Gastrocnemius medialis (tissue), 4 donors: ENCODE results near the gene PDE1C. TPM values are rescaled to one million over a fixed set of nuclear protein-coding genes. Genes with fewer than 3 reads are reported as not detected.
A peak's percentile ranks its signal among the peaks of the same experiment; 100 is the strongest.

Source experiments
- ATAC-seq, 2 donors: fragments of 150-250 bp; one replicate each; pipeline ENCODE4 v1.9.1; 2016
- DNase-seq, 2 donors: peaks; one replicate each; pipeline ENCODE4 v3.0.0-alpha.2; 2019
- H3K27ac ChIP-seq, 4 donors: fragments of 200-600 bp; sonication (generic); 1 replicate in 1 of 4; 2 replicates in 3 of 4; pipeline ENCODE4 v1.5.1; 2016 to 2018; ENCODE audit warnings: mild to moderate bottlenecking in 2 of 4, moderate library complexity in 1 of 4
- H3K27me3 ChIP-seq, 3 donors: fragments of 200-600 bp; sonication (generic) in 2 of 3; 1 replicate in 1 of 3; 2 replicates in 2 of 3; pipeline versions ENCODE4 v1.5.1 to v1.6.0; 2016 to 2019; ENCODE audit warnings: mild to moderate bottlenecking in 1 of 3, moderate library complexity in 1 of 3
- H3K36me3 ChIP-seq, 2 donors: fragments of 200-600 bp; sonication (generic) in 1 of 2; one replicate each; pipeline ENCODE4 v1.5.1; 2017 to 2018
- H3K4me1 ChIP-seq, 2 donors: fragments of 200-600 bp; sonication (generic) in 1 of 2; one replicate each; pipeline ENCODE4 v1.5.1; 2016 to 2017; ENCODE audit warnings: mild to moderate bottlenecking in 2 of 2
- H3K4me3 ChIP-seq, 4 donors: fragments of 200-600 bp; sonication (generic) in 3 of 4; 1 replicate in 1 of 4; 2 replicates in 3 of 4; pipeline ENCODE4 v1.5.1; 2016 to 2019; ENCODE audit warnings: mild to moderate bottlenecking in 2 of 4
- H3K9me3 ChIP-seq, 3 donors: fragments of 200-600 bp; sonication (generic) in 2 of 3; 1 replicate in 1 of 3; 2 replicates in 2 of 3; pipeline ENCODE4 v1.5.1; 2016 to 2019
- CTCF ChIP-seq, 5 experiments: fragments of 450-650 bp in 3 of 5; fragments of 200-600 bp in 2 of 5; sonication (generic) in 2 of 5; IDR thresholded peaks in 4 of 5; conservative IDR thresholded peaks in 1 of 5; 1 replicate in 4 of 5; 2 replicates in 1 of 5; pipeline ENCODE4 v1.5.1; 2016 to 2019; ENCODE audit warnings: antibody characterized with exemption in 5 of 5, mild to moderate bottlenecking in 3 of 5, moderate library complexity in 3 of 5
- POLR2A ChIP-seq, 2 donors: fragments of 450-650 bp; IDR thresholded peaks; one replicate each; pipeline ENCODE4 v1.6.1; 2017; ENCODE audit warnings: antibody characterized with exemption in 2 of 2, mild to moderate bottlenecking in 2 of 2, moderate library complexity in 2 of 2
- in situ Hi-C, 4 donors: fragments of 200-750 bp; cut with MboI; loops; one replicate each; pipeline versions ENCODE4 v1.15.0 to v1.8.0; 2017; ENCODE audit warnings: low sequenced_read_pairs in 4 of 4
- intact Hi-C: fragments of 100-400 bp; cut with DNase I; formaldehyde crosslinking; loops from one replicate; pipeline ENCODE4 v1.15.1; 2023; ENCODE audit warnings: low total_unique reads
- total RNA-seq, 4 donors: library from RNA; depleted of rRNA; stranded (reverse); fragments of >200 nt; gene quantifications; one replicate each; pipeline versions ENCODE4 v1.1.0 to v1.2.3, GENCODE V29; 2016

The PDE1C gene
- total RNA-seq, 4 donors from 2014 or later = 0.46 to 1.2 (median 0.67) TPM

GRCh38 chr7:31748084-31748483, 322.1 kb downstream of the PDE1C start:
- in situ Hi-C loops = loop anchor here (5.0 to 25.0 kb wide), 7 partner anchors 454 to 739 kb away; partner anchors contain the start of genes AVL9 (in 1 of the 4) and LSM5 (in 1 of the 4)
- no peak overlapping the region for H3K27ac ChIP-seq
- H3K4me3 ChIP-seq = no peak overlapping the region
- ATAC-seq (no peak), DNase-seq (no peak)
- no peaks in the 10 kb centered on the region for H3K9me3 ChIP-seq
- no peaks in the 10 kb centered on the region for H3K36me3 ChIP-seq
- H3K4me1 ChIP-seq = no peaks in the 10 kb centered on the region
- intact Hi-C loops = no loop called here
- TF ChIP-seq POLR2A (IDR thresholded peaks at IDR 0.05) (no peak), CTCF (IDR thresholded peaks at IDR 0.05 in 4 of 5, conservative IDR thresholded peaks at IDR 0.05 in 1 of 5) (no peak)
- no peaks in the 10 kb centered on the region for H3K27me3 ChIP-seq

DNA sequence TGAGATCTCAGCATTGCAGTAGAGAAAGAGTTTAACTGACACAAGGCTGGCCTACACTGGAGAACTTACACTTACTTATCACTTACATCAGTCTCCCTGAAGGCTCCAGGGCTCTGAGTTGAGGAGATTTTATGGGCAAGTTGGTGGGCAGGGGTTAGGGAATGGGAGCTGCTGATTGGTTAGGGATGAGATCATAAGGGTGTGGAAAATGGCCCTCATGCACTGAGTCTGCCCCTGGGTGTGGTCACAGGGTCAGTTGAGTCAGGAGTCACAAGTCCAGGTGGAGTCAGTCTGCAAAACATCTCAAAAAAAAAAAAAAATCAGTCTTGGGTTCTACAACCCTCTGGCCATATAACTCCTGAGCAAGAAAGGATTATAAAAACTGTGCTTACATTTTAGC, 322.7 kb downstream of the PDE1C start:
- ATAC-seq (no peak), DNase-seq (no peak)
- no peaks in the 10 kb centered on the region for H3K36me3 ChIP-seq
- in situ Hi-C loops (loop anchor here (5.0 to 25.0 kb wide), 7 partner anchors 455 to 740 kb away; partner anchors contain the start of genes AVL9 (in 1 of the 4) and LSM5 (in 1 of the 4)), intact Hi-C loops (no loop called here)
- no peaks in the 10 kb centered on the region for H3K4me1 ChIP-seq
- H3K9me3 ChIP-seq = no peaks in the 10 kb centered on the region
- no peak for TF ChIP-seq CTCF (IDR thresholded peaks at IDR 0.05 in 4 of 5, conservative IDR thresholded peaks at IDR 0.05 in 1 of 5)
- no peak for TF ChIP-seq POLR2A (IDR thresholded peaks at IDR 0.05)
- H3K27ac ChIP-seq = no peak overlapping the region
- no peak overlapping the region for H3K4me3 ChIP-seq
- no peaks in the 10 kb centered on the region for H3K27me3 ChIP-seq

DNA sequence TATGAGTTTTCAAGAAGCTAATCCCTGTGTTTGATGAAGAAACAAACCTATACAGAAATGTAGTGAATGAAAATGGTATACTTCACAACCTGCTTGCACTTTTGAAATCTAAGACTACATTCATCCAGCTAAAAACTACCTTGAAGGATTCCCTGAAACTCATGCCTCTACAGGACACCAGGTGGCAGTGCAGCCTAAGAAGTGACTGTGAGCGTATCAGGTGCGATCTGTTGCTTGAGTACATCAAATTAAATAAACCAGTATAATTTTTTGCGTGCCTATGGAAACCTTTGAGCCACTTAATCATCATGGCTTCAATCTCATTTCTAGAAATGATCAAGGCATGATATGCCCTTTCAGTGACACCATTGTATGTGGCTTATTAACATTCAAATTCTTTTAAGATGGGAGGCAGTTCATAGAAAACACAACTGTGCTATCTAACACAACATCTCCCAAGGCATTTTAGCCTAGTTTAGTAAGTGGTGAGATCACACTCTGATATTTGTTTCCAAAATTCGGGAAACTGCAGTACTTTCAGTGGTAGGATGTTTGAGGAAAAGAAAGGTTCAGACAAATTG, 325.8 kb downstream of the PDE1C start:
- in situ Hi-C loops (loop anchor here (10.0 to 25.0 kb wide), 6 partner anchors 460 to 743 kb away; partner anchors contain the start of genes AVL9 (in 1 of the 4) and LSM5 (in 1 of the 4)), intact Hi-C loops (loop anchor here (1.0 to 2.0 kb wide), 2 partner anchors 420 to 460 kb away; no protein-coding TSS in a partner anchor)
- no peaks in the 10 kb centered on the region for H3K36me3 ChIP-seq
- TF ChIP-seq POLR2A (IDR thresholded peaks at IDR 0.05) (no peak), CTCF (IDR thresholded peaks at IDR 0.05 in 4 of 5, conservative IDR thresholded peaks at IDR 0.05 in 1 of 5) (peak; percentile 42 to 74 (median 68))
- no peaks in the 10 kb centered on the region for H3K27me3 ChIP-seq
- ATAC-seq = no peak
- H3K9me3 ChIP-seq = no peaks in the 10 kb centered on the region
- DNase-seq = peak in 1 of 2 donors; percentile 29
- no peaks in the 10 kb centered on the region for H3K4me1 ChIP-seq
- no peak overlapping the region for H3K4me3 ChIP-seq
- H3K27ac ChIP-seq = no peak overlapping the region

- no peaks in the 10 kb centered on the region for H3K9me3 ChIP-seq
- H3K27ac ChIP-seq = no peak overlapping the region
- H3K27me3 ChIP-seq = no peaks in the 10 kb centered on the region
- DNase-seq = no peak
- intact Hi-C loops (no loop called here), in situ Hi-C loops (loop anchor here (10.0 to 25.0 kb wide), 6 partner anchors 463 to 745 kb away; partner anchors contain the start of genes AVL9 (in 1 of the 4) and LSM5 (in 1 of the 4))
- no peaks in the 10 kb centered on the region for H3K4me1 ChIP-seq
- H3K4me3 ChIP-seq = no peak overlapping the region
- ATAC-seq = no peak
- TF ChIP-seq POLR2A (IDR thresholded peaks at IDR 0.05) (no peak), CTCF (IDR thresholded peaks at IDR 0.05 in 4 of 5, conservative IDR thresholded peaks at IDR 0.05 in 1 of 5) (no peak)
- H3K36me3 ChIP-seq = no peaks in the 10 kb centered on the region
Observed at GRCh38 chr7:31741852-31742251, 328.4 kb downstream of the PDE1C start.
